OCI-LY7 (cell line): ENCODE results near the gene ERCC6L2.

ENCODE experiments used
- CTCF ChIP-seq: fragments of 200-600 bp; sonication (generic); conservative IDR thresholded peaks from 2 replicates; pipeline ENCODE4 v1.5.1; 2014; ENCODE audit warnings: mild to moderate bottlenecking, antibody characterized with exemption, low read length, moderate library complexity, mixed read lengths
- EZH2phosphoT487 ChIP-seq: fragments of 200-600 bp; sonication (generic); IDR thresholded peaks from 2 replicates; pipeline ENCODE4 v1.6.1; 2018; ENCODE audit warnings: low read depth, borderline replicate concordance, mild to moderate bottlenecking, mixed run types, antibody characterized with exemption, low read length, moderate library complexity, mixed read lengths

DNA sequence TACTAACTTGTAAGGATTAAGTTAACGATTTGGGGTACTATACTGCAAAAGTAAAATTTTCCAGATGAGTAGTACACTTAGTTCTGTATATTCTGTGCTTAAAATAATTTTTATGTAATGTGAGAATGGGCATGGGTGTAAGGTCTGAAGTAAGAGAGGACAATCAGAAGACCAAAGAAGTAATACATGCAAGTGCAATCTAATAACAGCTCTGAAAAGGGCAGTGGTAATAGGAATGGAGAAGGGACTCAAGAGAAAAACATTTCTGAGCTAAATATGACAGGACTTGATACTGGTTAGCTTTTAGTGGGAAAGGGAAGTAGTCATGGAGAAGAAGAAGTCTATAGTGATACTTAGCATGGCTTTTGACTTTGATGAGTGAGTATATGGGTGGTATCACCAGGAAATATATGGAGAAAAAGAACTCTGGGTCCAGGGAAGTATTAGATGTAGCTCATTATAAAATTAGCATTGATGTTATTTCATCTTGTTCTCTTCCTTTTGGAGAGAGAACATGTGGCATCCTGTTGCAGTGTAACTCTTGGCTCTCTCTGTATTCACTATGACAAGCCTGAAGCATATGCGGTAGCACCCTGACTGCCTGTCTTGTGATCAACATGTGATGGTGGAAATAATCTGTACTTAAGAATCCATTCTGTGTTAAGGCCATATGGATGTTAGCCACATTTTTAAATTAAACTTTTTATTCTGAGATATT lies 60.5 kb downstream of the ERCC6L2 start:
- TF ChIP-seq CTCF = no peak
- TF ChIP-seq EZH2phosphoT487 = no peak
